ENCODE data around the gene SLC7A7. TPM values are rescaled to one million over a fixed set of nuclear protein-coding genes. Genes with fewer than 3 reads are reported as not detected.

The SLC7A7 gene
- total RNA-seq, 1 experiment from 2014 or later: 3.1 TPM

DNA sequence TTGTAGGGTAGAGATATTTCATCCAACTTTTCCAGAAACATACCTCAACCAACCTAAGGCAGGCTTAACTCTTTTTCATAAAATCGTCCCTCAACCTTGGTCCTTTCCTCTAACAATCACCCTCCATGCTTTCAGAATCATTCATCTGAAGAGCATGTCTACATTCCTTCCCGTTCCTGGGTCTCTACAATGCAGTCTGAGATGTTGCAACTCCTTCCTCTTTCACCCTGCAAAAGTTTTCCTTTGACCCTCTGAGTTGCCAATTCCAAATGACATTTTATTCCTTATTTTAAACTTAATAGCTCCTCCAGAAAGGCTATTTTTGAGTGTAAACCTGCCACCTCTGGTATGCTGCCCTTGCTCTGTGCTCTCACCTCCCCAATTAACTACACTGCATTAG is 16.7 kb downstream of the SLC7A7 start:
- H2BK120ac ChIP-seq (ENCODE audit: low read depth, low read length, poor library complexity, severe bottlenecking): no peak overlapping the region
- H3K14ac ChIP-seq (ENCODE audit: insufficient read depth, low read length): no peak overlapping the region
- no peak overlapping the region for H3K4me3 Mint-ChIP-seq
- no peak overlapping the region for H3K18ac ChIP-seq (ENCODE audit: insufficient read length, low read depth, low read length)
- no peaks in the 10 kb centered on the region for H3K9me3 ChIP-seq (ENCODE audit: control insufficient read depth, low read depth, low read length)
- H3K36me3 Mint-ChIP-seq (ENCODE audit: insufficient read depth in 1 of 3, low read depth in 3 of 3): peaks cover 0 to 4% (median 2%) of the 10 kb centered on the region in 3 experiments; a peak in 3 of 7 replicates
- H4K8ac ChIP-seq (replicated peaks; ENCODE audit: insufficient read length, low read depth, low read length): no peak overlapping the region
- DNase-seq: no peak
- no peaks in the 10 kb centered on the region for H3K27me3 ChIP-seq (ENCODE audit: insufficient read depth, low read length)
- no peak overlapping the region for H2BK12ac ChIP-seq (ENCODE audit: insufficient read length, low read depth, low read length)
- peaks cover 2 to 3% of the 10 kb centered on the region in 2 experiments; a peak in 3 of 5 replicates for H3K9me3 Mint-ChIP-seq
- no peaks in the 10 kb centered on the region for H4K20me1 ChIP-seq (ENCODE audit: control insufficient read depth, insufficient read depth, insufficient read length)
- no peak overlapping the region for H2BK5ac ChIP-seq (ENCODE audit: insufficient read length, low read length)
- H3K27ac Mint-ChIP-seq: no peak overlapping the region
- no peak overlapping the region for H4K91ac ChIP-seq (ENCODE audit: insufficient read length, low read depth, low read length)
- H2AFZ ChIP-seq (ENCODE audit: low read length): no peak overlapping the region
- no peaks in the 10 kb centered on the region; the same call in 1 of the 2 replicates for H3K79me2 ChIP-seq (ENCODE audit: insufficient read depth, low read length)
- H3K9ac ChIP-seq (ENCODE audit: extremely low read depth, insufficient read length, low read length): no peak overlapping the region
- H3K4me1 ChIP-seq (ENCODE audit: insufficient read depth, low read length): peaks cover 9% of the 10 kb centered on the region; the same call in 1 of the 2 replicates
- no peaks in the 10 kb centered on the region; the same call in 1 of the 2 replicates for H3K27me3 Mint-ChIP-seq (ENCODE audit: low read depth)
- H3K4me1 Mint-ChIP-seq: peaks cover 17 to 18% of the 10 kb centered on the region in 2 experiments
- no peak overlapping the region for H4K5ac ChIP-seq (ENCODE audit: insufficient read length, low read depth, low read length)
- H3K56ac ChIP-seq (ENCODE audit: insufficient read length, low read depth, low read length): no peak overlapping the region
- H2BK15ac ChIP-seq (ENCODE audit: low read depth, low read length): no peak overlapping the region
- no peaks in the 10 kb centered on the region for H3K79me1 ChIP-seq (ENCODE audit: insufficient read depth, low read depth, low read length, poor library complexity, severe bottlenecking)
- H3T11ph ChIP-seq (ENCODE audit: low read length): no peak overlapping the region
- H2BK20ac ChIP-seq (ENCODE audit: low read depth, low read length, poor library complexity, severe bottlenecking): no peak overlapping the region
- TF ChIP-seq, protein P1, sequence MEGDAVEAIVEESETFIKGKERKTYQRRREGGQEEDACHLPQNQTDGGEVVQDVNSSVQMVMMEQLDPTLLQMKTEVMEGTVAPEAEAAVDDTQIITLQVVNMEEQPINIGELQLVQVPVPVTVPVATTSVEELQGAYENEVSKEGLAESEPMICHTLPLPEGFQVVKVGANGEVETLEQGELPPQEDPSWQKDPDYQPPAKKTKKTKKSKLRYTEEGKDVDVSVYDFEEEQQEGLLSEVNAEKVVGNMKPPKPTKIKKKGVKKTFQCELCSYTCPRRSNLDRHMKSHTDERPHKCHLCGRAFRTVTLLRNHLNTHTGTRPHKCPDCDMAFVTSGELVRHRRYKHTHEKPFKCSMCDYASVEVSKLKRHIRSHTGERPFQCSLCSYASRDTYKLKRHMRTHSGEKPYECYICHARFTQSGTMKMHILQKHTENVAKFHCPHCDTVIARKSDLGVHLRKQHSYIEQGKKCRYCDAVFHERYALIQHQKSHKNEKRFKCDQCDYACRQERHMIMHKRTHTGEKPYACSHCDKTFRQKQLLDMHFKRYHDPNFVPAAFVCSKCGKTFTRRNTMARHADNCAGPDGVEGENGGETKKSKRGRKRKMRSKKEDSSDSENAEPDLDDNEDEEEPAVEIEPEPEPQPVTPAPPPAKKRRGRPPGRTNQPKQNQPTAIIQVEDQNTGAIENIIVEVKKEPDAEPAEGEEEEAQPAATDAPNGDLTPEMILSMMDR (conservative IDR thresholded peaks at IDR 0.05): no peak
- no peaks in the 10 kb centered on the region for H3K23me2 ChIP-seq (ENCODE audit: insufficient read length, low read depth, low read length, poor library complexity, severe bottlenecking)
- H3K23ac ChIP-seq (ENCODE audit: insufficient read length, low read depth, low read length): no peak overlapping the region
- H2AK5ac ChIP-seq (ENCODE audit: insufficient read length, low read length): no peak overlapping the region
- no peak overlapping the region for H3K27ac ChIP-seq (ENCODE audit: insufficient read length, low read depth, low read length)
- WGBS (ENCODE audit: extremely low coverage, insufficient read length, low lambda C conversion rate): no CpG with 5 or more reads among the region's 2 CpGs
- H3K4ac ChIP-seq (ENCODE audit: low read depth, low read length): no peak overlapping the region
- H3K4me2 ChIP-seq (ENCODE audit: insufficient read depth, insufficient read length, low read length): no peak overlapping the region

All from H9 (cell line).